Ishikawa (cell line): ENCODE measurements around the gene TMEM43.

Experiments
- CEBPB ChIP-seq: IDR thresholded peaks from 2 replicates; pipeline ENCODE4 v1.6.1; 2012
- CREB1 ChIP-seq: IDR thresholded peaks from 2 replicates; pipeline ENCODE4 v1.6.1; 2012; ENCODE audit warnings: low read depth
- EGR1 ChIP-seq: IDR thresholded peaks from 2 replicates; pipeline ENCODE4 v1.6.1; 2012
- EP300 ChIP-seq: IDR thresholded peaks from 2 replicates; pipeline ENCODE4 v1.6.1; 2012; ENCODE audit warnings: borderline replicate concordance
- FOXM1 ChIP-seq: IDR thresholded peaks from 2 replicates; pipeline ENCODE4 v1.6.1; 2012; ENCODE audit warnings: low read depth, borderline replicate concordance
- NFIC ChIP-seq: IDR thresholded peaks from 2 replicates; pipeline ENCODE4 v1.6.1; 2012
- RAD21 ChIP-seq: IDR thresholded peaks from 2 replicates; pipeline ENCODE4 v1.6.1; 2012; ENCODE audit warnings: low read depth
- TAF1 ChIP-seq: IDR thresholded peaks from 2 replicates; pipeline ENCODE4 v1.6.1; 2012; ENCODE audit warnings: low read depth, mild to moderate bottlenecking
- TCF12 ChIP-seq: IDR thresholded peaks from 2 replicates; pipeline ENCODE4 v1.6.1; 2012; ENCODE audit warnings: low read depth
- TEAD4 ChIP-seq: IDR thresholded peaks from 2 replicates; pipeline ENCODE4 v1.6.1; 2012
- YY1 ChIP-seq: IDR thresholded peaks from 2 replicates; pipeline ENCODE4 v1.6.1; 2012; ENCODE audit warnings: low read depth
- ZBTB7A ChIP-seq: IDR thresholded peaks from 2 replicates; pipeline ENCODE4 v1.6.1; 2012; ENCODE audit warnings: low read depth
- TF ChIP-seq, protein P1 (sequence below): IDR thresholded peaks from 2 replicates; pipeline ENCODE4 v1.6.1; 2012
- TF ChIP-seq, protein P2 (sequence below): IDR thresholded peaks from 2 replicates; pipeline ENCODE4 v1.6.1; 2012
- TF ChIP-seq, protein P3 (sequence below): IDR thresholded peaks from 2 replicates; pipeline ENCODE4 v1.6.1; 2012; ENCODE audit warnings: low read depth, mild to moderate bottlenecking

The TMEM43 gene

DNA sequence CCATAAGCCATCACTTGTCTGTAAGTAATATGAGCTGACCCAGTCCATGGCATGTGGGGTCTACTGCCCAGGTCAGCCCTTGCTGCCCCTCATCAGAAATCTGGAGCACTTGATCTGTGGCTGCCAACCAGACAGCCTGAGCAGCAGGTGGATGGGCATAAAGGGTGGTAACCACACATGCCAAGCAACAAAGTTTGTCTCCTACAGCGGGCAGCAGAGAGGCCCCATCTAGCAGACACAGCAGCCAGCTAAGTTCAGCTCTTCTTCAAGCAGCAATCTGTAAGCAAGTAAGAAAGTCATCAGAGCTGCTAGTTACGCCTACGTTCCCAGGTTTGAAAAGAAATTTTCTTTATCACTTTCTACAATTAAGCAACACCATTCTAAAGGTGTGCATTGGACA is 28.1 kb upstream of the TMEM43 start:
- TF ChIP-seq NFIC (no peak), TEAD4 (no peak), CEBPB (no peak), FOXM1 (no peak), ZBTB7A (no peak), RAD21 (no peak), CREB1 (no peak), EP300 (no peak), TCF12 (no peak), YY1 (no peak), EGR1 (no peak), TAF1 (no peak)
- TF ChIP-seq, protein P1, sequence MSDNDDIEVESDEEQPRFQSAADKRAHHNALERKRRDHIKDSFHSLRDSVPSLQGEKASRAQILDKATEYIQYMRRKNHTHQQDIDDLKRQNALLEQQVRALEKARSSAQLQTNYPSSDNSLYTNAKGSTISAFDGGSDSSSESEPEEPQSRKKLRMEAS: no peak
- TF ChIP-seq, protein P2, sequence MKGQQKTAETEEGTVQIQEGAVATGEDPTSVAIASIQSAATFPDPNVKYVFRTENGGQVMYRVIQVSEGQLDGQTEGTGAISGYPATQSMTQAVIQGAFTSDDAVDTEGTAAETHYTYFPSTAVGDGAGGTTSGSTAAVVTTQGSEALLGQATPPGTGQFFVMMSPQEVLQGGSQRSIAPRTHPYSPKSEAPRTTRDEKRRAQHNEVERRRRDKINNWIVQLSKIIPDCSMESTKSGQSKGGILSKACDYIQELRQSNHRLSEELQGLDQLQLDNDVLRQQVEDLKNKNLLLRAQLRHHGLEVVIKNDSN: no peak
- TF ChIP-seq, protein P3, sequence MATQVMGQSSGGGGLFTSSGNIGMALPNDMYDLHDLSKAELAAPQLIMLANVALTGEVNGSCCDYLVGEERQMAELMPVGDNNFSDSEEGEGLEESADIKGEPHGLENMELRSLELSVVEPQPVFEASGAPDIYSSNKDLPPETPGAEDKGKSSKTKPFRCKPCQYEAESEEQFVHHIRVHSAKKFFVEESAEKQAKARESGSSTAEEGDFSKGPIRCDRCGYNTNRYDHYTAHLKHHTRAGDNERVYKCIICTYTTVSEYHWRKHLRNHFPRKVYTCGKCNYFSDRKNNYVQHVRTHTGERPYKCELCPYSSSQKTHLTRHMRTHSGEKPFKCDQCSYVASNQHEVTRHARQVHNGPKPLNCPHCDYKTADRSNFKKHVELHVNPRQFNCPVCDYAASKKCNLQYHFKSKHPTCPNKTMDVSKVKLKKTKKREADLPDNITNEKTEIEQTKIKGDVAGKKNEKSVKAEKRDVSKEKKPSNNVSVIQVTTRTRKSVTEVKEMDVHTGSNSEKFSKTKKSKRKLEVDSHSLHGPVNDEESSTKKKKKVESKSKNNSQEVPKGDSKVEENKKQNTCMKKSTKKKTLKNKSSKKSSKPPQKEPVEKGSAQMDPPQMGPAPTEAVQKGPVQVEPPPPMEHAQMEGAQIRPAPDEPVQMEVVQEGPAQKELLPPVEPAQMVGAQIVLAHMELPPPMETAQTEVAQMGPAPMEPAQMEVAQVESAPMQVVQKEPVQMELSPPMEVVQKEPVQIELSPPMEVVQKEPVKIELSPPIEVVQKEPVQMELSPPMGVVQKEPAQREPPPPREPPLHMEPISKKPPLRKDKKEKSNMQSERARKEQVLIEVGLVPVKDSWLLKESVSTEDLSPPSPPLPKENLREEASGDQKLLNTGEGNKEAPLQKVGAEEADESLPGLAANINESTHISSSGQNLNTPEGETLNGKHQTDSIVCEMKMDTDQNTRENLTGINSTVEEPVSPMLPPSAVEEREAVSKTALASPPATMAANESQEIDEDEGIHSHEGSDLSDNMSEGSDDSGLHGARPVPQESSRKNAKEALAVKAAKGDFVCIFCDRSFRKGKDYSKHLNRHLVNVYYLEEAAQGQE: no peak

DNA sequence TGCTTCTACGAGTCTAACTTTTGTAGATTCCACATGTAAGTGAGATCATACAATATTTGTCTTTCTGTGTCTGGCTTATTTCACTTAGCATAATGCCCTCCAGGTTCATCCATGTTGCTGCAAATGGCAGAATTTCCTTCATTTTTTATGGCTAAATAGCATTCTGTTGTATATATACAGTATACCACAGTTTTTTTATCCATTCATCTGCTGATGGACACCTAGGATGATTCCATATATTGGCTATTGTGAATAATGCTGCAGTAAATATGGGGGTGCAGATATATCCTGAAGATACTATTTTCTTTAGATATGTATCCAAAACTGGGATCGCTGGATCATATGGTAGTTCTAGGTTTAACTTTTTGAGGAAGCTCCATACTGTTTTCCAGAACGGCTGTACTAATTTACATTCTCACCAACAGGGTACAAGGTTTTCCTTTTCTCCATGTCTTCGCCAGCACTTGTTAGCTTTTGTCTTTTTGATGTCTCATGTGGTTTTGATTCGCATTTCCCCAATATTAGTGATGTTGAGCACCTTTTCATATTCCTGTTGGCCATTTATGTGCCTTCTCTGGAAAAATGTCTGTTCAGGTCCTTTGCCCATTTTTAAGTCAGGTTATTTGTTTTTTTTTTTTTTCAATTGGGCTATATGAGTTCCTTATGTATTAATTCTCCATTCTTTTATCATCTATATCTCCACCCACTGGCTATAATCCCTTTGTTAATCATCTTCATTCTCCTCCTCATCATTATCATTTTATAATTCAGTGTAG is 27.0 kb upstream of the TMEM43 start:
- TF ChIP-seq RAD21 (no peak), TAF1 (no peak), EGR1 (no peak), YY1 (no peak)

DNA sequence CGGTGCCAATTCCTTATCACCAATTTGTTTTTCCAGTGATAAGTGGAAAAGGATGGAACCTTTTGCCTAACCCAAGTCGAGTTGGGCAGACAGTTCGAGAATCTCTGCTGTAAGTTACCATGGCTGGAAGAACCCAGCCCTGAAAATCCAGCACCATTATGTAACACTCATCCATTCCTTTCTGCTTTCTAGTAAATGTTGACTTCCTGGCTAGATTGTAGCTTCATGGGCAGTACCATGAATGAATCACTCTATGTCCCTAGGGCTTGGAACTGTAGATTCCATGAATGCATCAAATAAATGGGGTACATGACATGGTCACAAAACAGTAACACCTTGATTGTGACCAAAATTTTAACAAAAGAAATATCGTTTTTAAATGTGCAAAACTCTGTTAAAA is 14.2 kb upstream of the TMEM43 start:
- TF ChIP-seq EP300 (no peak), NFIC (no peak), CREB1 (no peak), TCF12 (no peak), YY1 (no peak), CEBPB (no peak), TAF1 (no peak), EGR1 (no peak)
- TF ChIP-seq, protein P2: no peak
- TF ChIP-seq, protein P3: no peak
- TF ChIP-seq, protein P1: no peak

DNA sequence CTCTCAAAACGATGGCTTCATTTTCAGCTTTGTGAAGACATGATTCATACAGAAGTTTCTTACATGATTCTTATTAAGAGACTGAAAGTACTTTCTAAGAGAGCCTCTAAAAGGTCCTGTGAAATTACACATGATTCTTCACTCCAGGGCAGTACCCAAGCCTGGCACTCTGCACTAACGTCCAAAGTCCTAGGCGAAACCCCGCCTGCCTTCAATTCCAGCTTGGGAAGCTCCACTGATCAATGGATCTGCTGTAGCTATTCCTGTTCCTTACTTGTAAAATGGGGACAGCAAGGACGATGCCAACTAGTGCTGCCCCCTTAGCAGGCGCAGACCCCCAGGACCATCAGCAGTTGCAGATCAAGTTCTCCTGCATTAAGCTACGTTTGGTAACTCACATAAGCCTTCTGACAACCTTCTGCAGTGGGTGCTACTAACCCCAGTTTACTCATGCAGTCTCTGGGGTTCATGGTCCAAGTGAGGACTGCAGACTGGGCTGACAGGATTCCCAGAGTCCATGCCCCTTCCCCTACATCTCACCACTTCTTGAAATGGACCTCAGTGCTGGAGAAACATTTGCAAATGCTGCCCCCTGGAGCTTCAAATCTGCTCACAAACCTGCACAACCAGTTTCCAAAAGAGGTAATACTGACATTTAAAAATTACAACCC is 10.8 kb upstream of the TMEM43 start:
- peak; percentile 67 for TF ChIP-seq RAD21
- TF ChIP-seq EP300: no peak

DNA sequence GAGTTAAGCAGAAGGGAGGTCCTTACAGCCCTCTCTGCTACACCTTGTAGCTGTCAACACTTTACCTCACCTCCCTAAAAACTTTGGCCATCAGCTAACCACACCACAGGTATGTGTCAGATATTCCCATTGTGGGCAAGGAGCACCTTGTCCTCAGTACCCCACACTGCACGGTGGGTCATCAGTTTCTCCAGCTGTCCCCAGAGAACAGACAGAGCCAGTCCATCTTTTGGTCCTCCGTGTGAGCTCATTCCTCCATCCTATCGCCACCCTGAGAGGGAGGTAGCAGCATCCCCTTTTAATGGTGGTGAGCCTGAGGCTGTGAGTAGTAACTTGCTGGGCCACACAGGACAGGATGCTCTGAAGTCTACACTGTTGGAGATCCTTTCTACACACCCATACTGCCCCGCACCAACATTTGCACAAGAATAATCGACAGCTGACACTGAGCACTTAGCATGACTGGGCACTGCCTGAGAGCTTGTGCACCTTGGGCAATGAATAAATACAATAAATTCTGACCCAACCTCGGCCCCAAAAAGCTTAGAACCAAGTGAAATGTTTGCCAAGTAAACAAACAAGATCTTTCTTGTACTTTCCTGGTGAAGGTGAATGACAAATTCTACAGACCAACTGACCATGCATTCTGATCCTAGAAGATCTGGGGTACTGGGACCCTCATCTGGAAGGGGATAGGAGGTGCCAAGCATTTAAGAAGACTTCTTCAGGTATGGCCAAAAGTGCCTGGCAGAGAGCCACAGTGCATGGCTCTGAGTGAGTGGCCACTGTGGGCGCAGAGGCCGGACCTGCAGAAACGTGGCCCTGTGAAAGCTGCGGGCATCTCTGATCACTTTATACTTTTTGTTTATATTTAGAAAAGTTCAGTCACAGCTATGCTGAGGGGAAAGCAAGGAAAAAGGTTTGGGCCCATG is 7.1 kb upstream of the TMEM43 start:
- TF ChIP-seq TEAD4: no peak
- TF ChIP-seq, protein P1: no peak
- TF ChIP-seq CEBPB: no peak
- TF ChIP-seq ZBTB7A: no peak
- no peak for TF ChIP-seq TAF1
- no peak for TF ChIP-seq FOXM1
- TF ChIP-seq NFIC: no peak
- TF ChIP-seq RAD21: no peak
- TF ChIP-seq, protein P2: no peak
- TF ChIP-seq TCF12: no peak
- no peak for TF ChIP-seq YY1
- TF ChIP-seq EP300: no peak
- TF ChIP-seq EGR1: no peak
- TF ChIP-seq, protein P3: no peak
